ENCODE data around the gene VASP.

- no peak for TF ChIP-seq POLR2AphosphoS5 (IDR thresholded peaks at IDR 0.05; ENCODE audit: low read depth)
- TF ChIP-seq CTCF (conservative IDR thresholded peaks at IDR 0.05; ENCODE audit: low read depth in 2 of 2), result no peak
These were observed 37.1 kb upstream of the VASP start for GRCh38 chr19:45469945-45470761.

All from GM23338 (cell line).